Ovary (tissue), 9 donors: ENCODE results near the gene COL6A2. TPM values are rescaled to one million over a fixed set of nuclear protein-coding genes. Genes with fewer than 3 reads are reported as not detected.
A peak's percentile ranks its signal among the peaks of the same experiment; 100 is the strongest.
"Not testable (repeated sequence)": the region's sequence is repeated elsewhere in the genome, so short reads cannot be mapped to it uniquely, and the experiment has no call there.

Source experiments
- DNase-seq, 5 donors: peaks; one replicate each; pipeline ENCODE4 v3.0.0-alpha.2; 2019 to 2020
- H3K27ac ChIP-seq, 2 donors: fragments of 200-600 bp; one replicate each; pipeline versions ENCODE4 v1.5.1 to v1.8.0; 2019 to 2022
- H3K27me3 ChIP-seq: fragments of 200-600 bp; one replicate; pipeline ENCODE4 v1.8.0; 2022
- H3K36me3 ChIP-seq: fragments of 200-600 bp; sonication (generic); one replicate; pipeline ENCODE4 v1.5.1; 2019
- H3K4me1 ChIP-seq: one replicate; pipeline ENCODE4 v1.8.1; 2013; ENCODE audit warnings: mild to moderate bottlenecking, moderate library complexity; ENCODE audit not compliant: insufficient read depth
- H3K4me3 ChIP-seq: fragments of 200-600 bp; sonication (generic); one replicate; pipeline ENCODE4 v1.5.1; 2017
- H3K9me3 ChIP-seq, 2 donors: fragments of 200-600 bp in 1 of 2; sonication (generic) in 1 of 2; one replicate each; pipeline versions ENCODE4 v1.5.1 to v1.8.1; 2013 to 2019; ENCODE audit warnings: mild to moderate bottlenecking in 1 of 2, moderate library complexity in 1 of 2
- EP300 ChIP-seq: sonication (generic); formaldehyde crosslinking; IDR thresholded peaks from one replicate; pipeline ENCODE4 v1.6.1; 2017; ENCODE audit warnings: antibody characterized with exemption
- POLR2A ChIP-seq: fragments of 450-650 bp; IDR thresholded peaks from one replicate; pipeline ENCODE4 v1.6.1; 2017; ENCODE audit warnings: antibody characterized with exemption, mild to moderate bottlenecking, moderate library complexity
- WGBS, 3 donors: extraction: QIAGEN DNeasy Blood & Tissue Kit in 1 of 3; methylation state at CpG; one replicate each; pipeline versions ENCODE4 v1.1.5 to v1.1.7; 2013 to 2017; 5-methylcytosine and 5-hydroxymethylcytosine counted together
- intact Hi-C, 4 donors: fragments of 100-400 bp; cut with DNase I; formaldehyde crosslinking; loops; one replicate each; pipeline versions ENCODE4 v1.11.0 to v1.15.1; 2022 to 2023
- polyA plus RNA-seq, 2 donors: library from polyadenylated mRNA; stranded (reverse); fragments of 200-250 nt in 1 of 2; fragments of 350-450 nt in 1 of 2; fragmentation: Illumina TruSeq in 1 of 2; extraction: RNeasy Lipid Tissue Mini Kit (QIAGEN cat#74804) in 1 of 2; gene quantifications; one replicate each; pipeline ENCODE4 v1.2.3, GENCODE V29; 2013 to 2014
- total RNA-seq, 7 donors: library from RNA; depleted of rRNA in 2 of 7; stranded (reverse); fragments of >200 nt in 2 of 7; fragmentation: NEBNext Ultra II Directional in 3 of 7; extraction: Animal tissue kit (Norgen Biotek cat#: 25700) in 3 of 7; gene quantifications; one replicate each; pipeline versions ENCODE4 v1.1.0 to v1.2.4, GENCODE V29; 2016 to 2023
- TF ChIP-seq, protein P1 (sequence below), 3 donors: fragments of 450-650 bp in 2 of 3; fragments of 200-600 bp in 1 of 3; IDR thresholded peaks; one replicate each; pipeline versions ENCODE4 v1.5.1 to v1.8.0; 2016 to 2022; ENCODE audit warnings: antibody characterized with exemption in 3 of 3, mild to moderate bottlenecking in 1 of 3
- donor health status: DM: no; HTN: no; CAD: no; lungs with moderate emphysema.
- donor health status: DM: no; HTN: no; CAD: no.
- donor health status: Bipolar disorder and iron deficiency.
- donor health status: DM: yes; HTN: yes; CAD: no.
- donor health status: DM: no; HTN: no; CAD: no.
- donor health status: DM: yes; HTN: yes; CAD: no.

The COL6A2 gene
- total and polyA plus RNA-seq, 9 donors: 50.9 to 1,092 (median 818) TPM

DNA sequence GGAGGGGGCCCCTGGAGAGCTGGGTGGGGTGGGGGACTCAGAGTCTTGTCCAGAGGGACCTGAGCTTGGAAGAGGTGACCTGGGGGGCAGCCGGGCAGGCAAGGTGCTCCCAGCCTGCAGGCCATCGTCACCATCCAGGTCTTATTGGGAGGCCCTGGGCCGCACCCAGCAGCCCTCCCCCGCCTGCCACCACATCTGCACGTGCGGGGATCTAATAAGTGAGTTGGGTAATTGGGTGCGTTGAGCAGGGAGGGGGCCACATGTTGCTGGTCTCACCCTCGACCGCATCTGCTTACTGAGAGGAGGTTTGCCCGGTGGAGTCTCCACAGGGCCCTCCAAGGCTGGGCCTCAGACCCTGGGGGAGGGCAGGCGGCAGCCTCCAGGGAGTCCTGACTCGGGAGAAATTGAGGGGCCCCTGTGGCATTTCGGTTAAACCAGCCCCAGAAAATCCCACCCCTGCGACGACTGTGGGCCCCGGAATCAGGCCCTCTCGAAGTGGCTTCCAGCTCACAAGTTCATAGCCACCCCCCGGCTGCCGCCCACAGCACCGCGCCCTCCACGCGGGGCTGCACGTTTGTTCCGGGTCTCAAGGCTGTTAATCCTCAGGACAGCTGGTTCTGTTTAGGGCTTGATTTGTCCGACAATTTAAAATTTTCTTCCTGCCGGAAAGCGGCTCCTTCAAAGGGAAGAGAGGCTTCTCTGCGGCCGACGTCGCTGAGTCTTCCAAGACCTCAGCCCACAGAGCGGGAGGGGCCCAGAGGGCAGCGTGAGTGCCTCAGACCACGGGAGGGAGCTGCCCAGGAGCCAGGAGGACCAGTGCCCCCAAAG lies 14.7 kb upstream of the COL6A2 start:
- peak overlapping the region; percentile 2 to 21 for H3K27ac ChIP-seq
- no peak overlapping the region for H3K4me3 ChIP-seq
- peak; percentile 43 to 74 (median 60) for DNase-seq
- intact Hi-C loops: no loop called here
- peaks cover 2% of the 10 kb centered on the region for H3K4me1 ChIP-seq
- 37 to 39% (median 39%) methylated on average over 32 to 35 of the region's 35 CpGs for WGBS, 3 donors
- no peaks in the 10 kb centered on the region for H3K27me3 ChIP-seq
- H3K36me3 ChIP-seq: no peaks in the 10 kb centered on the region
- TF ChIP-seq, protein P1, sequence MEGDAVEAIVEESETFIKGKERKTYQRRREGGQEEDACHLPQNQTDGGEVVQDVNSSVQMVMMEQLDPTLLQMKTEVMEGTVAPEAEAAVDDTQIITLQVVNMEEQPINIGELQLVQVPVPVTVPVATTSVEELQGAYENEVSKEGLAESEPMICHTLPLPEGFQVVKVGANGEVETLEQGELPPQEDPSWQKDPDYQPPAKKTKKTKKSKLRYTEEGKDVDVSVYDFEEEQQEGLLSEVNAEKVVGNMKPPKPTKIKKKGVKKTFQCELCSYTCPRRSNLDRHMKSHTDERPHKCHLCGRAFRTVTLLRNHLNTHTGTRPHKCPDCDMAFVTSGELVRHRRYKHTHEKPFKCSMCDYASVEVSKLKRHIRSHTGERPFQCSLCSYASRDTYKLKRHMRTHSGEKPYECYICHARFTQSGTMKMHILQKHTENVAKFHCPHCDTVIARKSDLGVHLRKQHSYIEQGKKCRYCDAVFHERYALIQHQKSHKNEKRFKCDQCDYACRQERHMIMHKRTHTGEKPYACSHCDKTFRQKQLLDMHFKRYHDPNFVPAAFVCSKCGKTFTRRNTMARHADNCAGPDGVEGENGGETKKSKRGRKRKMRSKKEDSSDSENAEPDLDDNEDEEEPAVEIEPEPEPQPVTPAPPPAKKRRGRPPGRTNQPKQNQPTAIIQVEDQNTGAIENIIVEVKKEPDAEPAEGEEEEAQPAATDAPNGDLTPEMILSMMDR (IDR thresholded peaks at IDR 0.05): no peak
- no peak for TF ChIP-seq POLR2A
- TF ChIP-seq EP300: no peak
- H3K9me3 ChIP-seq: no peaks in the 10 kb centered on the region

DNA sequence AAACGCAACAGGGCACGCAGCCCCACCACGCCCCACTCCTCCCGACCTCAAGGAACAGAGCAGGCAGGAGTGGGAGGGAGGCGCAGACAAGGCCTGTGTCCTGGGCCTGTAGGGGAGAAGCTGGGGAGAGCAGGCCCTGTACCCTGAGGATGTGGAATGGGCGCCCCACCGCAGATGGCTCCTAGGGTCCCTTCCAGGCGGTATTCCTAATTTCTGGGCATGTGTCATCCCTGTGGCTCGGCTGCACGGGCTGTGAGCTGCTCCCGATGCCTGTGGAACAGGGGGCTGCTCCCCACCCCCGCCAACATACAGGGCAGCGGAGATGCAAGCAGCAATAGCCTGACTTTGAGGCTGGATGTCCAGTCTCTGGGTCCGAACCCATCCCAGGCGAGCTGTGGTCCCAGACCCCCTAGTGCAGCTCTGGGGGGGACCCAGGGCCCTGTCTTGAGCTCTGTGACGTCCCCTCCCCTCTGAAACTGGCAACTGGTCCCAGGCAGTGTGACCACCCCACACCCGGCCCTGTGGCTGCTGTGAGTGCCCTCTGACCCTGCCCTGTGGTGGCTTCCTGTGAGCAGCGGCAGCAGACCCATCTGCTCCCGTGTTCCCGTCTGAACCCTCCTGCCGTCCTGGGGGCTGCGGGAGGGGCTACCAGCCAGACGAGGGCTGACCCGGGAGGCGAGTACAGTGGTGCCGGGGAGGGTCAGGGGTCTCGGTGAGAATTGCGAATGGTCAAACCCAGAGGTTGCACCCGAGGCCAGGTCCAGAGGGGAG lies 13.9 kb upstream of the COL6A2 start:
- intact Hi-C loops: no loop called here
- Histone ChIP-seq H3K27me3 (no peaks in the 10 kb centered on the region), H3K4me3 (no peak overlapping the region), H3K9me3 (no peaks in the 10 kb centered on the region), H3K27ac (peak overlapping the region in 1 of 2 donors; percentile 21), H3K36me3 (no peaks in the 10 kb centered on the region), H3K4me1 (peaks cover 2% of the 10 kb centered on the region)
- 74 to 80% (median 78%) methylated on average over 26 to 29 of the region's 29 CpGs for WGBS, 3 donors
- peak in 4 of 5 donors; percentile 18 to 35 (median 28) for DNase-seq
- TF ChIP-seq POLR2A: no peak
- TF ChIP-seq EP300: no peak
- TF ChIP-seq, protein P1 (IDR thresholded peaks at IDR 0.05): no peak

DNA sequence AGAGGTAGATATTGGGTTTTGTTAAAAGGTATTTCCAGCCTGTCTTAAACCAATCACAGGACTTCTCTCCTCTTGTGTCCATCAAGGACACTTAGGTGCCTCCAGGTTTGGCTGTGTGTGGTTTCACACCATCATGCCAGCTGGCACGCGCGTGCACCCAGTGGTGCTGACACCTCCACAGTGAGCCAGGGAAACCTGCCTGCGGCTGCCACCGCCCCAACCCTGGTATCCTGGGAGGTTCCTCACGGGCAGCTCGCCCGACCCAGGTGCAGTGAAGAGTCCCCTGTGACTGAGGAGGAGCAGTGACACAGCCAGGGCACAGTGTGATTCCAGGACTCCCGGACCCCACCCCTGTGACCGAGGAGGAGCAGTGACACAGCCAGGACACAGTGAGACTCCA lies 13.2 kb upstream of the COL6A2 start:
- TF ChIP-seq, protein P1 (IDR thresholded peaks at IDR 0.05): no peak
- TF ChIP-seq EP300: no peak
- TF ChIP-seq POLR2A: no peak
- H3K27me3 ChIP-seq: no peaks in the 10 kb centered on the region
- WGBS, 3 donors: 94 to 96% (median 96%) methylated on average over 10 of the region's 10 CpGs
- no peak overlapping the region for H3K4me3 ChIP-seq
- peaks cover 2% of the 10 kb centered on the region for H3K4me1 ChIP-seq
- DNase-seq: peak in 4 of 5 donors; percentile 11 to 37 (median 29)
- no peaks in the 10 kb centered on the region for H3K36me3 ChIP-seq
- intact Hi-C loops: loop anchor here in 1 of 4 donors (5.0 kb wide), 1 partner anchor 47 kb away; no protein-coding TSS in a partner anchor
- no peaks in the 10 kb centered on the region for H3K9me3 ChIP-seq
- H3K27ac ChIP-seq: no peak overlapping the region

DNA sequence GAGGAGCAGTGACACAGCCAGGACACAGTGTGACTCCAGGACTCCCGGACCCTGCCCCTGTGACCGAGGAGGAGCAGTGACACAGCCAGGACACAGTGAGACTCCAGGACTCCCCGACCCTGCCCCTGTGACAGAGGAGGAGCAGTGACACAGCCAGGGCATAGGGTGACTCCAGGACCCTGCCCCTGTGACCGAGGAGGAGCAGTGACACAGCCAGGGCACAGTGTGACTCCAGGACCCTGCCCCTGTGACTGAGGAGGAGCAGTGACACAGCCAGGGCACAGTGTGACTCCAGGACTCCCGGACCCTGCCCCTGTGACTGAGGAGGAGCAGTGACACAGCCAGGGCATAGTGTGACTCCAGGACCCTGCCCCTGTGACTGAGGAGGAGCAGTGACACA lies 12.7 kb upstream of the COL6A2 start:
- not testable (repeated sequence) for H3K36me3 ChIP-seq, H3K4me3 ChIP-seq, DNase-seq, H3K27me3 ChIP-seq, H3K27ac ChIP-seq, H3K4me1 ChIP-seq, H3K9me3 ChIP-seq
- intact Hi-C loops: loop anchor here in 1 of 4 donors (5.0 kb wide), 1 partner anchor 48 kb away; no protein-coding TSS in a partner anchor
- 80 to 88% (median 88%) methylated on average over 3 to 5 of the region's 5 CpGs for WGBS, 3 donors
